ENCODE results near the gene ATP6V0A4.

GRCh38 chr7:138663725-138664710 lies 134.0 kb downstream of the ATP6V0A4 start:
- TF ChIP-seq, protein P1, sequence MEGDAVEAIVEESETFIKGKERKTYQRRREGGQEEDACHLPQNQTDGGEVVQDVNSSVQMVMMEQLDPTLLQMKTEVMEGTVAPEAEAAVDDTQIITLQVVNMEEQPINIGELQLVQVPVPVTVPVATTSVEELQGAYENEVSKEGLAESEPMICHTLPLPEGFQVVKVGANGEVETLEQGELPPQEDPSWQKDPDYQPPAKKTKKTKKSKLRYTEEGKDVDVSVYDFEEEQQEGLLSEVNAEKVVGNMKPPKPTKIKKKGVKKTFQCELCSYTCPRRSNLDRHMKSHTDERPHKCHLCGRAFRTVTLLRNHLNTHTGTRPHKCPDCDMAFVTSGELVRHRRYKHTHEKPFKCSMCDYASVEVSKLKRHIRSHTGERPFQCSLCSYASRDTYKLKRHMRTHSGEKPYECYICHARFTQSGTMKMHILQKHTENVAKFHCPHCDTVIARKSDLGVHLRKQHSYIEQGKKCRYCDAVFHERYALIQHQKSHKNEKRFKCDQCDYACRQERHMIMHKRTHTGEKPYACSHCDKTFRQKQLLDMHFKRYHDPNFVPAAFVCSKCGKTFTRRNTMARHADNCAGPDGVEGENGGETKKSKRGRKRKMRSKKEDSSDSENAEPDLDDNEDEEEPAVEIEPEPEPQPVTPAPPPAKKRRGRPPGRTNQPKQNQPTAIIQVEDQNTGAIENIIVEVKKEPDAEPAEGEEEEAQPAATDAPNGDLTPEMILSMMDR (IDR thresholded peaks at IDR 0.05; ENCODE audit: low read length): no peak
- no peak for TF ChIP-seq EZH2 (optimal IDR thresholded peaks at IDR 0.05; ENCODE audit: low read depth, low read length)
